Ascending aorta (tissue), 2 donors: Measurements from ENCODE around the gene C9orf57. TPM values are rescaled to one million over a fixed set of nuclear protein-coding genes. Genes with fewer than 3 reads are reported as not detected.

Experiments used
- DNase-seq, 2 donors: peaks; one replicate each; pipeline ENCODE4 v3.0.0-alpha.2; 2019; ENCODE audit warnings: low spot score in 2 of 2
- H3K27ac ChIP-seq, 2 donors: fragments of 200-600 bp; sonication (generic); one replicate each; pipeline ENCODE4 v1.5.1; 2016 to 2017; ENCODE audit warnings: mild to moderate bottlenecking in 1 of 2
- H3K27me3 ChIP-seq: fragments of 200-600 bp; sonication (generic); one replicate; pipeline ENCODE4 v1.5.1; 2017
- H3K36me3 ChIP-seq, 2 donors: fragments of 200-600 bp; sonication (generic); one replicate each; pipeline ENCODE4 v1.5.1; 2016
- H3K4me1 ChIP-seq, 2 donors: fragments of 200-600 bp; sonication (generic); one replicate each; pipeline ENCODE4 v1.5.1; 2016 to 2017; ENCODE audit warnings: mild to moderate bottlenecking in 1 of 2
- H3K4me3 ChIP-seq, 2 donors: fragments of 200-600 bp; sonication (generic); one replicate each; pipeline ENCODE4 v1.5.1; 2016 to 2017; ENCODE audit warnings: mild to moderate bottlenecking in 1 of 2
- H3K9me3 ChIP-seq, 2 donors: fragments of 200-600 bp; sonication (generic); one replicate each; pipeline ENCODE4 v1.5.1; 2016
- CTCF ChIP-seq, 3 experiments: fragments of 200-600 bp in 2 of 3; fragments of 450-650 bp in 1 of 3; sonication (generic) in 2 of 3; IDR thresholded peaks; one replicate each; pipeline ENCODE4 v1.5.1; 2016 to 2019; ENCODE audit warnings: antibody characterized with exemption in 3 of 3, mild to moderate bottlenecking in 1 of 3, moderate library complexity in 1 of 3
- intact Hi-C: fragments of 100-400 bp; cut with DNase I; formaldehyde crosslinking; loops from one replicate; pipeline ENCODE4 v1.15.1; 2023
- total RNA-seq: library from RNA; depleted of rRNA; stranded (reverse); fragments of >200 nt; gene quantifications from one replicate; pipeline ENCODE4 v1.1.0, GENCODE V29; 2016

C9orf57 gene
- total RNA-seq, 1 donor from 2014 or later: not detected

GRCh38 chr9:72043576-72043975 is 16.8 kb downstream of the C9orf57 start:
- no peaks in the 10 kb centered on the region for H3K9me3 ChIP-seq
- H3K36me3 ChIP-seq: no peaks in the 10 kb centered on the region
- intact Hi-C loops: no loop called here
- H3K27ac ChIP-seq: no peak overlapping the region
- no peak for TF ChIP-seq CTCF (IDR thresholded peaks at IDR 0.05)
- no peaks in the 10 kb centered on the region for H3K27me3 ChIP-seq
- DNase-seq: no peak
- H3K4me1 ChIP-seq: no peaks in the 10 kb centered on the region
- H3K4me3 ChIP-seq: no peak overlapping the region

GRCh38 chr9:72042928-72043327 is 17.5 kb downstream of the C9orf57 start:
- no peak for TF ChIP-seq CTCF (IDR thresholded peaks at IDR 0.05)
- Histone ChIP-seq H3K36me3 (no peaks in the 10 kb centered on the region), H3K9me3 (no peaks in the 10 kb centered on the region), H3K4me3 (no peak overlapping the region), H3K27ac (no peak overlapping the region), H3K27me3 (no peaks in the 10 kb centered on the region), H3K4me1 (no peaks in the 10 kb centered on the region)
- no peak for DNase-seq
- intact Hi-C loops: no loop called here

GRCh38 chr9:72041775-72042194 is 18.6 kb downstream of the C9orf57 start:
- Histone ChIP-seq H3K4me3 (no peak overlapping the region), H3K9me3 (no peaks in the 10 kb centered on the region), H3K27me3 (no peaks in the 10 kb centered on the region), H3K36me3 (no peaks in the 10 kb centered on the region), H3K4me1 (no peaks in the 10 kb centered on the region), H3K27ac (no peak overlapping the region)
- DNase-seq: peak in 1 of 2 donors; percentile 68
- TF ChIP-seq CTCF (IDR thresholded peaks at IDR 0.05): no peak
- intact Hi-C loops: no loop called here

GRCh38 chr9:72041369-72041768 is 19.0 kb downstream of the C9orf57 start:
- Histone ChIP-seq H3K4me1 (no peaks in the 10 kb centered on the region), H3K36me3 (no peaks in the 10 kb centered on the region), H3K27me3 (no peaks in the 10 kb centered on the region), H3K4me3 (no peak overlapping the region), H3K27ac (no peak overlapping the region), H3K9me3 (no peaks in the 10 kb centered on the region)
- no peak for TF ChIP-seq CTCF (IDR thresholded peaks at IDR 0.05)
- intact Hi-C loops: no loop called here
- no peak for DNase-seq

GRCh38 chr9:72039532-72039931 is 20.9 kb downstream of the C9orf57 start:
- Histone ChIP-seq H3K27ac (no peak overlapping the region), H3K36me3 (no peaks in the 10 kb centered on the region), H3K9me3 (no peaks in the 10 kb centered on the region), H3K27me3 (no peaks in the 10 kb centered on the region), H3K4me1 (no peaks in the 10 kb centered on the region), H3K4me3 (no peak overlapping the region)
- intact Hi-C loops: loop anchor here (1.0 kb wide), 1 partner anchor 232 kb away; no protein-coding TSS in a partner anchor
- no peak for TF ChIP-seq CTCF (IDR thresholded peaks at IDR 0.05)
- no peak for DNase-seq

- H3K27ac ChIP-seq: no peak overlapping the region
- DNase-seq: peak in 1 of 2 donors; percentile 80
- no peak overlapping the region for H3K4me3 ChIP-seq
- H3K9me3 ChIP-seq: no peaks in the 10 kb centered on the region
- peak; percentile 83 to 95 (median 94) for TF ChIP-seq CTCF (IDR thresholded peaks at IDR 0.05)
- no peaks in the 10 kb centered on the region for H3K36me3 ChIP-seq
- no peaks in the 10 kb centered on the region for H3K4me1 ChIP-seq
- no peaks in the 10 kb centered on the region for H3K27me3 ChIP-seq
- intact Hi-C loops: loop anchor here (1.0 kb wide), 1 partner anchor 232 kb away; no protein-coding TSS in a partner anchor
These were observed 21.5 kb downstream of the C9orf57 start for GRCh38 chr9:72038890-72039410.
